Measurements from ENCODE around the gene PMEL.

- no peak for TF ChIP-seq CTCF (IDR thresholded peaks at IDR 0.05)
- TF ChIP-seq POLR2A (IDR thresholded peaks at IDR 0.05): no peak
Measured at GRCh38 chr12:55995366-55995765, 29.5 kb upstream of the PMEL start.
